GM19099 (cell line): ENCODE measurements around the gene DYDC2.

Experiments used
- POLR2A ChIP-seq: IDR thresholded peaks from 3 replicates; pipeline ENCODE4 v1.6.1; 2011; ENCODE audit warnings: low read depth; ENCODE audit not compliant: insufficient read length; ENCODE audit errors: extremely low read depth

The DYDC2 gene

DNA sequence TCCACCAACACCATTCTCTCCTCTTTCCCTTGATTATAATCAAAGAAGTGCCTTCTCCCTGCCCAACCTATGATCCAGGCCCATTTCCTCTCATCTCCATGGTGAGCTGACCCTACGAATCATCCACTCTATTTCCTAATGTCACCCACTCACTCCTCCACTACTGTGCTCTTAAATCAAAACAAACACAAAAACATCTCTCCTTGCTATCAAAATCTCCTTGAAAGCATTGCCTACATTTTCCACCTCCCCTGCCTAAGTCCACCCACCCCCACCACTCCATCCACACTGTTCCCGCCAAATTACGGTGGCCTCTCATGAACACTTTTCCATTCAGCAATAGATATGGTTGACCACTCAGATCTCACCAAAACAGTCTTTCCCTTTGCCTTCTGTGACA is 5.4 kb upstream of the DYDC2 start:
- TF ChIP-seq POLR2A: no peak

DNA sequence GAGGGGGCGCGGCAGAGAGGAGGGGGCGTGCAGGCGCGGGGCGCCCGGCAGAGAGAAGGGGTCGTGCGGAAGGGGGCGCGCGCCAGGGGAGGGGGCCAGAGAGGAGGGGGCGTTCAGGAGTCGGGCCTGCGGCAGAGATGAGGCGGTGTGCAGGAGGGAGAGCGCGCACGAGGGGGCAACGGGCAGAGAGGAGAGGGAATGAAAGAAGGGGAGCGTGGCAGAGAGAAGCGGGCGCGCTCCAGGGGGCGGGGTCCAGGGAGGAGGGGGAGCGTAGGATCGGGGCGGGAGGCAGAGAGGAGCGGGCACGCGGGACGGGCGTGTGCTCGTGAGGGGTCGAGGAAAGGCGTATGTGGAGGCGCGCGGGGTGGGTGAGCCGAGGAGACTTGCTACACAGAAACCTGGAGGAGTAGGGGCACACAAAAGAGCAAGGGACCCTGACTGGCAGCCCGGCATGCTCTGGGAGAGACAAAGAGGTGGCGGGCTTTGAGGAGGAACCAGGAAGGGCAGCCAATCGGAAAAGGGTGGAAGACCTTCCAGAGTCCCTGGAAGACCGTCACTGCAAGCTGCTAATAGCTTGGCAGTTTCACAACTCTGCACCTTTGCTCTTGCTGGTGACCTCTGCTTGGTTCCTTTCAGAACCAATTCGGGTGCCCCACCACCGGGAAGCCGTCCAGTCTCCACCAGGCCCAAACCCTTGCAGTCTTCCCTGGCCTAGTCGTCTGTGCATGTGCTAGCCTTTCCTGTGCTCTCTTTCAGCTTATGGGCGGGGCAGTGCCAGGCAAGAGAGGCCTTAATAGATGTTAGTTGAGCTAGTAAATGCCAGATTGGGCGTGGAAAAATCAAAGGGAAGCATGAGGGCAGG is 639 bp downstream of the DYDC2 start:
- TF ChIP-seq POLR2A: no peak

DNA sequence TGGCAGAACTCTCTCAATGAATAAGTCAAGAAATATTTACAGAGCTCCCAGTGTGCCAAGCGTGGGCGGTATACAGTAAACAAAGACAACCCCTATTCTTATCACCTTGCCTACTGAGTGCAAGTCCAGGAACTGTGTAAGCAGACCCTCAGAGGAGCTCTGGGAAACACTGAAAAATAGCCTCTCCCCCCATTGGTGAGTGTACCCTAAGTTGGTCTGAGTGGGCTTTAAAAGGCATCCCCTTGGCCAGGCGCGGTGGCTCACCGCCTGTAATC is 1.2 kb downstream of the DYDC2 start:
- TF ChIP-seq POLR2A: no peak

DNA sequence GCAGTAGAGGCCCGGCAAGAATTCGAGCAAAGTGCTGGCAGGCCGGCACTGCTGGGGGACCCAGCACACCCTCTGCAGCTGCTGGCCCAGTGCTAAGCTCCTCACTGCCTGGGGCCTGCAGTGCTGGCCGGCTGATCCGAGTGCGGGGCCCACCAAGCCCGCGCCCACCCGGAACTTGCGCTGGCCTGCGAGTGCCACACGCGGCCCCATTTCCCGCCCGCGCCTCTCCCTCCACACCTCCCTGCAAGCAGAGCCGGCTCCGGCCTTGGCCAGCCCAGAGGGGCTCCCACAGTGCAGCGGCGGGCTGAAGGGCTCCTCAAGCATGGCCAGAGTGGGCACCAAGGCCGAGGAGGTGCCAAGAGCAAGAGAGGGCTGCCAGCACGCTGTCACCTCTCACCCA is 3.1 kb downstream of the DYDC2 start:
- TF ChIP-seq POLR2A: no peak

DNA sequence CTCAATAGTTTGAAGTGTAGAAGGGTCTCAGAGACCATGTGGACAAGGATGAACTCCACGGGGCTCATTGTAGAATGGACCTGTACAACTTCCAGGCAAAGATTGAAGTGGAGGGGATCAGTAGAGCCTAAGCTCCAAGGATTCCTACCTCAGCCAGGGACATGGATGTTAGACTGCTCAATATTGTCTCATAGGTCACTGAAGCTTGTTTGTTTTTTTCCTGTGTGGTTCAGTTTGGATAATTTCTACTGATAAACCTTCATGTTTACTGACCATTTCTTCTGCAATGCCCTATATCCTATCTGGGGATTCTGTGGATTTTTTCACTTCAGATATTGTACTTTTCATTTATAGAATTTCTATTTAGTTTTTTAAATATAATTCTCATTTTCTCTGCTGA is 8.9 kb downstream of the DYDC2 start:
- TF ChIP-seq POLR2A: no peak

DNA sequence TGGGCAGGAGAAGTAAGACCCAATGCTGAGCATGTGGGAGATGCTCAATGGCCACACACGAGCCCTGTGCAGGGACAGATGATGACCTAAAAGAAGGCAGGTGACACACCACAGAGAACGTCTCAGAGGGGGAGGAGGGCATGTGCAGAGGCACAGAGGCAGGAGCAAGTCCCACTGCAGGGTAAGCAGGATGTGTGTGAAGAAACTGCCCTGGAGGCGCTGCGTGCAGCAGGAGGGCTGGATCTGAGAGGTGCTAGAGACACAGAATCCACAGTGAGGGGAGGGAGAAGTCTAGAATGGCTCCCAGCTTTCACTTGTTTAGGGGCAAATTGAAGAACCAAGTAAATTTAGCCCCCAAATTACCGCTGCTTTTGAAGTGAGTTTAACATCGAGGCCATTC is 14.9 kb downstream of the DYDC2 start:
- no peak for TF ChIP-seq POLR2A

DNA sequence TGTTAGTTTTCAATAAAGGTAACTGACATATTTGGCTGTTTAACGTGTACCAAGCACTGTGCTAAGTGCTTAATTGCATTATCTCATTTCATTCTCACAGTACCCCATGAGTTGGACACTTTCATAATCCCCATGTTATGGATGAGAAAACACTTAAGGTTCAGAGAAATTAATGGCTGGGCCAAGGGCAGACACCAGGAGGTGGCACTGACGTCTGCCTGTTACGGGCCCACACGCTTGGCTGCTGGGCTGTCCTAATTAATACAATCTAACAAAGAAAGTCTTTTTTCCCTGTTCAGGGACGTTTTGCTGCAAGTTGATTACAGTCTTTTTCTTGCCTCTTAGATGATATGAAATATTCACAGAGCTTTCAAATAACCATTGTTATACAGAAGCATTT is 16.1 kb downstream of the DYDC2 start:
- TF ChIP-seq POLR2A: no peak

DNA sequence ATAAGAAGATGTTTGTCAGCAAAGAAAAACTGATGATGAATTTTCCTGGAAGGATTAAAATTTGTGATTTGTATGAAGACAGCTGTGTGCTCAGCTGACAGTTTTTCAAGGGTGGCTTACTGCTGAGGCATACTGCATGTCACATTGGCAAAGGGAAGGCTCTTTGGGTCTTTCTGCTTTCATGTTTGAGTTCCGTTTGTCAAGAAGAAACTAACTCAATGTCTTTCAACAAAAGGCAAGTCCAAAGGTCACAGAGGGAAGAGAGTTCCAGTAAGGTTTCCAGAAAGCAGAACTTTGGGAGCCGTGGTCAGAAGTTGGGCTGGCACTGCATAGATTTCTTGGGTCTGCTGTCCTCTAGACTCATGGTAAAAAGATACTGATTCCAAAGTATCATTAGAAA is 16.9 kb downstream of the DYDC2 start:
- no peak for TF ChIP-seq POLR2A

DNA sequence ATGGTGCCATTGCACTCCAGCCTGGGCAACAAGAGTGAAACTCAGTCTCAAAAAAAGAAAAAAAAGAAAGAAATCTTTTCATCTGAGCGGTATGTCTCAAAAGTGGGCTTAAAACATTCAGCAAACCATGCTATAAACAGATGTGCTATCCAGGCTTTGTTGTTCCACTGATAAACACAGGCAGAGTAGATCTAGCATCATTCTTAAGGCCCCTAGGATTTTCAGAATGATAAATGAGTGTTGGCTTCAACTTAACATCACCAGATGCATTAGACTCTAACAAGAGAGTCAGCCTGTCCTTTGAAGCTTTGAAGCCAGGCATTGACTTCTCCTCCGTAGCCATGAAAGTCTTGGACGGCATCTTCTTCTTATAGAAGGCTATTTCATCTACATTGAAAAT is 23.1 kb downstream of the DYDC2 start:
- TF ChIP-seq POLR2A: no peak

DNA sequence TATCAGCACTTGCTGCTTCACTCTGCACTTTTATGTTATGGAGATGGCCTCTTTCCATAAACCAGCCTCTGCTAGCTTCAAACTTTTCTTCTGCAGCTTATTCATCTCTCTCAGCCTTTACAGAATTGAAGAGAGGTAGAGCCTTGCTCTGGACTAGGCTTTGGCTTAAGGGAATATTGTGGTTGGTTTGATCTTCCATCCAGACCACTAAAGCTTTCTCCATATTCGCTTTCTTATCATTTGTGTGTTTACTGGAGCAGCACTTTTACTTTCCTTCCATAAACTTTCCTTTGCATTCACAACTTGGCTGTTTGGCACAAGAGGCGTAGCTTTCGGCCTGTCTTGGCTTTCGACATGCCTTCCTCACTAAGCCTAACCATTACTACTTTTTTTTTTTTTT is 23.6 kb downstream of the DYDC2 start:
- no peak for TF ChIP-seq POLR2A

DNA sequence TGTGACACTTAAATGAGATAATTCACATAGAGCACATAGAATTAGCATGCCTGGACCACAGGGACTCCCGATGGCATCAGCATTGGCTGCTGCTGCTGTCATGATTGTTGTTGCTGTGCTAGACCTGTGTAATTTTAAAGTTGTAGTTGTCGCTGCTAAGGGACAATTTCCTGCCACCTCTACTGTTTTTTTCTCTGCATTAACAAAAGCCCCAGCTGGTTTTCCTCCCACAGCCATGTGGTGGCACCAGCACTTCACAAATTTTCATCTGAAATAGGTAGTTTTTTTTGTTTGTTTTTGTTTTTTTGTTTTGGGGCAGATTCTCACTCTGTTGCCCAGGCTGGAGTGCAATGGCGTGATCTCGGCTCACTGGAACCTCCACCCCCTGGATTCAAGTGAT is 26.4 kb downstream of the DYDC2 start:
- no peak for TF ChIP-seq POLR2A

DNA sequence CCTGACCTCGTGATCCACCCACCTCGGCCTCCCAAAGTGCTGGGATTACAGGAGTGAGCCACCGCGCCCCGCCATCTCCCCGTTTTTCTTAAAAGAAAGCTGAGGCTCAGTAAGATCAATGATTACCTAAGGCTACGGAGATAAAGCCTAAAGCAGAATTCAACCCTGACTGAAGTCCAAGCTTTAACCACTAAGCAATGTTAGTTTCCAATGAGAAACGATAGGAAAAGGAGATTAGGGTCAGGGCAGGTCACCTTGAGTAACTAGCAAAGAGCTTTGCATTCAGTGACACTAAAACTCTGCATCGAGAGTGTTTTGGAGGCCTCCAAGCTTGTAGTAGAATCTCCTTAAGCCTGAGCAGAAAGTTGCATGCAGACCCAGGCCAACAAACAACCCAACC is 34.2 kb downstream of the DYDC2 start:
- TF ChIP-seq POLR2A: no peak

DNA sequence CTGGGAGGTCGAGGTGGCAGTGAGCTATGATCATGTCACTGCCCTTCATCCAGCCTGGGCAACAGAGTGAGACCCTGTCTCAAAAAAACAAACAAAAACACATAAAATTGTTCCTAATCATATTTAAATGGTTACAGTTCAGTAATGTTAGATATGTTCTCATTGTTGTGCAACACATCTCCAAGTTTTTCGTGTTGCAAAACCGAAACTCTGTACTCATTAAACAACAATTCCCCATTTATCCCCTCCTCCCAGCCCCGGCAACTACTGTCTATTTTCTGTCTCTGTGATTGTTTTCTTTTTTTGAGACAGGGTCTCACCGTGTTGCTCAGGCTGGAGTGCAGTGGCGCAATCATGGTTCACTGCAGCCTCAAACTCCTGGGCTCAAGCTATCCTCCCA is 35.7 kb downstream of the DYDC2 start:
- TF ChIP-seq POLR2A: no peak

DNA sequence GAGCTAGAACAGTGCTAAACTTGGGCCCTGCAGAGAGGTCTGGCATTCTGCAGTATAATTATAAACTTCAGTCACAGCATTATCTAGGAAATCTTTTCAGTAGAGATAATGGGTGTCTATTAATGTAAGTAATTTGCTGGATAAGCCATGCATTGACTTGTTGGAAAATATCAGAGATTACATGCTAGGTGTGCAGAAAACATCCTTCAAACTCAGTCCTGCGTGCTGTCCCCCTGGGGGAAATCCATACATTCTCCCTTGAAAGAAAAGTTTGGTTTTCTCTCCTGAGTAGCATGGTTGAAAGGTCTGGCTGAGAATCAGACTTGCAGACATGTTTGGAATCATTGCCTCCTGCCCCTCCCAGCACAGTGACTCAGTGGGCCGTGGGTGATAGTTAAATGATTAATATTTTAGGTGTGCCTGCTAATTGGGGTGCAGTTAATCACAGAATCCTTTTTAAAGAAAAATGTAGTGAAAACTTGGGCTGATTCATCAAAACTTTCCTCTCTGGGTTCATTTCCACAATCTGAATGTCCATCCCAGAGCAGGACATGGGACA is 37.9 kb downstream of the DYDC2 start:
- TF ChIP-seq POLR2A: no peak

DNA sequence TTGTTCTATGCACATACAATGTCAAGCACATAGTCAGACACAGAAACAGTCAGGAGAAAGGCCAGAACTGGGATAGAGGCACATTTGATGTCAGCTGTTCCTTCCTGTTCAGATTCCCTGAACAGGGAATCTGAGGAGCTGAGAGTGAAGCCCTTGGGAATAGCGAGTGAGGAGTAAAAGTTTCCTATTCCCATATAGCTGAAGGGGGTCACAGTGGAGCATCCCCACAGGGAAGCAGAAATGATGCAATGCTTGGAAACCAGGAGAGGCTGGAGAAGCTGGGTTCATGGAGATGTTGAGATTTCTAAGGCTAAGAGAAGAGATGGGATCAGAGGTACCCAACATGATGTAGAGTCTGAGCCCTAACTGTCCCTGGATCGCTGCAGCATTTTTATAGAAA is 40.4 kb downstream of the DYDC2 start:
- no peak for TF ChIP-seq POLR2A

DNA sequence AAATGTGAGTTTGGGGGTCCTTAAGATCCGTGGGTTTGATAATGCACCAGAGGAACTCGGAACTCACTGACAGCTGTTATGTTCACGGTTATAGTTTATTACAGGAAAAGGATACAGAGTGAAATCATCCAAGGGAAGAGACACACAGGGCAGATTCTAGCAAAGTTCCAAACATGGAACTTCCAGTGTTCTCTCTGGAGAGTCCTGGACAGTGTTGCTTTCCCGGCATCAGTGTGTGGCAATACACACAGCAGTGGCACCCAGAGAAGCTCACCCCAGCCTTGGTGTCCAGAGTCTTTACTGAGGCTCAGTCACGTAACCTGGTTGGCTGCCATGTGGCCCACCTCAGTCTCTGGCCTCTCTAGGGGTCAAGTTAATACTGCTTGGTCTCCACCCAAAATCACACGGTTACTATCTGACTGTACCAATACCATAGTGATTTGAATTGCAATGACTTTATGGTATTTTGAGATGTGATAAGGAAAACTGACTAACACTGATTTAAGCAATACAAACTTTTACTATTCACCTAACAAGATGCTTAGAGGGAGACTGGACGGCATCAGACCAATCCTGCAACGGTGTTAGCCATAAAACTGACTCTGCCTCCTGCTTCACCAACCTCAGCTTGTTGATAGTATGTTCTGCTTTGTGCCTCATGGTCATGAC is 43.7 kb downstream of the DYDC2 start:
- no peak for TF ChIP-seq POLR2A

DNA sequence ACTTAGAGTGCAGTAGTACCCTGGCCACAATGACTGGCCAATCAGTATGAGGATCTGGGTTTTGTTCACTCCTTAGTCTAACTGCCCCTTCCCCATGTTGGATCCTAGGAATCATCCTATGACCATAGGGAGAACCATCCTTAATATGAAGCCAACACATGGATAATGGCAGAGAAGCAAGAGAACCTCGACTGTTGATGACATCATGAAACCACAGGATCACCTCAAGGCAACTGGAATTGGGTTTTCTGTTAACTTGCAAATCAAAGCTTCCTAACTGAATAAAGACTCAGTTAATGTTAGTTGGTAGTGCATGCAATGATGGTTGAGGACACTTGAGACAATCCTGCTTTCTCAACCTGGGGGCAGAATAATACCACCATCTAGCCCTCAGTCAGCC is 48.5 kb downstream of the DYDC2 start:
- no peak for TF ChIP-seq POLR2A

DNA sequence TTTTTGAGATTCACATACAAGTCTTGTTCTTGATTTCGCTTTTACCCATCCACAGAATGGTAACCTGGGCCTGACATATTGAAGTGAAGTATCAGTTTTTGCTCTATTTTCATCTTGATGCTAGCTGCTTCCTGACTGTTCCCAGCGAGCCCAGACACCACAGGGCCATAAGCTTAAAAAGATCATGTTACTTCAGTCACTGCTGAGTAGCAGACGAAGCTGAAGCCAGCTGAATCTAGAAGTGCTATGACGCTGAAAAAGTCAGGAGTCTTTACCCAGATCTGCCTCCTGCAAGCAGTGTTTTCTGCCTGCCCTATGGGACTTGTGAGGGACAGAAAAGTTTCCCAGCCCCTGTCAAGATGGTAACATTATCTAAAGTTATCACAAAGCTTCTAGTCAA is 49.0 kb downstream of the DYDC2 start:
- TF ChIP-seq POLR2A: no peak
